ENCODE measurements around the gene BEND5. TPM values are rescaled to one million over a fixed set of nuclear protein-coding genes. Genes with fewer than 3 reads are reported as not detected.

BEND5 gene
- total and polyA plus RNA-seq, 7 donors = 0.84 to 3.7 (median 1.6) TPM

DNA sequence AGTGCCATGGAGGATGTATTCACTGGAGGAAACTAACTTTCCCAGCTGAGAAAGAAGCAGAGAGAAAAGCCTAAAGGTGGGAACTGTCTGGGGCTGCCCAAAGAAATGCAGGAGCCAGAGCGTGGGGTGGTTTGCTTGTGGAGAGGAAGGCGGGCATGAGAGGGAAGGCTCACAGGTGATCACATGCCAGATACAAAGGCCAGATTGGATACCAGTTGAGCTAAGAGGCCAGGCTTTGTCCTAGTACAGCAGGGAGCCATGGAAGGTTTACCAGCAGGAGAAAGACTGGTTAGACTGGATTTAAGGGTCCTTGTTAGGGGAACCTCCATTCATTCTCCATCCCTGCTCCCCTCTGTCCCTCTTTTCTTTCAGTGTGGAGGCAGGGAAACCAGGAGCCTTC, 66.4 kb downstream of the BEND5 start:
- Histone ChIP-seq H3K27me3 (ENCODE audit: insufficient read depth in 3 of 3, low read length in 2 of 3) (no peaks in the 10 kb centered on the region), H3K27ac (no peak overlapping the region), H3K4me3 (no peak overlapping the region), H3K4me1 (no peaks in the 10 kb centered on the region), H3K36me3 (ENCODE audit: insufficient read depth in 1 of 2, low read depth in 1 of 2) (no peaks in the 10 kb centered on the region), H3K9me3 (no peaks in the 10 kb centered on the region)
- intact Hi-C loops (cut with DNase I) = no loop called here
- WGBS, 3 donors = 87 to 90% (median 89%) methylated on average over 2 of the region's 2 CpGs
- TF ChIP-seq, protein P1, sequence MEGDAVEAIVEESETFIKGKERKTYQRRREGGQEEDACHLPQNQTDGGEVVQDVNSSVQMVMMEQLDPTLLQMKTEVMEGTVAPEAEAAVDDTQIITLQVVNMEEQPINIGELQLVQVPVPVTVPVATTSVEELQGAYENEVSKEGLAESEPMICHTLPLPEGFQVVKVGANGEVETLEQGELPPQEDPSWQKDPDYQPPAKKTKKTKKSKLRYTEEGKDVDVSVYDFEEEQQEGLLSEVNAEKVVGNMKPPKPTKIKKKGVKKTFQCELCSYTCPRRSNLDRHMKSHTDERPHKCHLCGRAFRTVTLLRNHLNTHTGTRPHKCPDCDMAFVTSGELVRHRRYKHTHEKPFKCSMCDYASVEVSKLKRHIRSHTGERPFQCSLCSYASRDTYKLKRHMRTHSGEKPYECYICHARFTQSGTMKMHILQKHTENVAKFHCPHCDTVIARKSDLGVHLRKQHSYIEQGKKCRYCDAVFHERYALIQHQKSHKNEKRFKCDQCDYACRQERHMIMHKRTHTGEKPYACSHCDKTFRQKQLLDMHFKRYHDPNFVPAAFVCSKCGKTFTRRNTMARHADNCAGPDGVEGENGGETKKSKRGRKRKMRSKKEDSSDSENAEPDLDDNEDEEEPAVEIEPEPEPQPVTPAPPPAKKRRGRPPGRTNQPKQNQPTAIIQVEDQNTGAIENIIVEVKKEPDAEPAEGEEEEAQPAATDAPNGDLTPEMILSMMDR (IDR thresholded peaks at IDR 0.05) = no peak
- ATAC-seq (no peak), DNase-seq (no peak)

DNA sequence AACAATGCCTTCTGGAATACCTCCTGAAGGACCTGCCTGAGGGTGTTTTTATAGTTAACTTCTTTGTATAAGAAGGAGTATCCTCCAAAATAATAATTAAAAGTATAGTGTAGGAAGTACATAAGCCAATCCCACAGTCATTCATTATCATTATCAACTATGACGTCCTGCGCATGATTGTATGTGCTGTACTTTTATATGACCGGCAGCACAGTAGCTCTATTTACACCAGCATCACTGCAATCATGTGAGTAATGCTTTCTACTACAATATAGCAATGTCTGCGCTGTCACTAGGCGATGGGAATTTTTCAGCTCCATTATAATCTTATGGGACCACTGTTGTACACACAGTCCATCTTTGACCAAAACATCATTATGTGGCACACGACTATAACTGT, 72.0 kb downstream of the BEND5 start:
- Histone ChIP-seq H3K4me1 (no peaks in the 10 kb centered on the region), H3K27ac (no peak overlapping the region), H3K36me3 (ENCODE audit: insufficient read depth in 1 of 2, low read depth in 1 of 2) (no peaks in the 10 kb centered on the region), H3K9me3 (no peaks in the 10 kb centered on the region), H3K4me3 (no peak overlapping the region), H3K27me3 (ENCODE audit: insufficient read depth in 3 of 3, low read length in 2 of 3) (no peaks in the 10 kb centered on the region)
- WGBS, 3 donors = 90 to 93% (median 91%) methylated on average over 6 of the region's 6 CpGs
- TF ChIP-seq, protein P1 (IDR thresholded peaks at IDR 0.05) = no peak
- DNase-seq (no peak), ATAC-seq (no peak)
- intact Hi-C loops (cut with DNase I) = no loop called here

DNA sequence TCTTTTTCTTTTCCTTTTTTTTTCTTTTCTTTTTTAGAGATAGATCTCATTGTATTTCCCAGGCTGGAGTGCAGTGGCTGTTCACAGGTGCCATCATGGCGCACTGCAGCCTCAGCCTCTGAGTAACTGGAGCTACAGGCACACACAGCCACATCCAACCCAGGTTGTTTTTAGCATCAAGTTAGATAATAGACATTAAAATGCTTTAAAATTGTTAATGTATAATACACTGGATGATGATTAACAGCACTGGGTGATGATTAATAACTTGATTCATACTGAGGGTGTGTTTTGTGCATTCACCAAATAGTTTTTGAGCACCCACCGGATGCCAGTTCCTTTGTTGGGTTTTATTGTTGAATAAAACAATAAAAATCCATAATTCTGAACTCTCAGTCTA, 75.2 kb downstream of the BEND5 start:
- ATAC-seq (no peak), DNase-seq (no peak)
- no peaks in the 10 kb centered on the region for H3K27me3 ChIP-seq (ENCODE audit: insufficient read depth in 3 of 3, low read length in 2 of 3)
- H3K27ac ChIP-seq = no peak overlapping the region
- no peaks in the 10 kb centered on the region for H3K4me1 ChIP-seq
- H3K4me3 ChIP-seq = no peak overlapping the region
- WGBS, 3 donors = 89 to 93% (median 91%) methylated on average over 2 of the region's 2 CpGs
- intact Hi-C loops (cut with DNase I) = no loop called here
- TF ChIP-seq, protein P1 (IDR thresholded peaks at IDR 0.05) = no peak
- H3K36me3 ChIP-seq (ENCODE audit: insufficient read depth in 1 of 2, low read depth in 1 of 2) = no peaks in the 10 kb centered on the region
- no peaks in the 10 kb centered on the region for H3K9me3 ChIP-seq

DNA sequence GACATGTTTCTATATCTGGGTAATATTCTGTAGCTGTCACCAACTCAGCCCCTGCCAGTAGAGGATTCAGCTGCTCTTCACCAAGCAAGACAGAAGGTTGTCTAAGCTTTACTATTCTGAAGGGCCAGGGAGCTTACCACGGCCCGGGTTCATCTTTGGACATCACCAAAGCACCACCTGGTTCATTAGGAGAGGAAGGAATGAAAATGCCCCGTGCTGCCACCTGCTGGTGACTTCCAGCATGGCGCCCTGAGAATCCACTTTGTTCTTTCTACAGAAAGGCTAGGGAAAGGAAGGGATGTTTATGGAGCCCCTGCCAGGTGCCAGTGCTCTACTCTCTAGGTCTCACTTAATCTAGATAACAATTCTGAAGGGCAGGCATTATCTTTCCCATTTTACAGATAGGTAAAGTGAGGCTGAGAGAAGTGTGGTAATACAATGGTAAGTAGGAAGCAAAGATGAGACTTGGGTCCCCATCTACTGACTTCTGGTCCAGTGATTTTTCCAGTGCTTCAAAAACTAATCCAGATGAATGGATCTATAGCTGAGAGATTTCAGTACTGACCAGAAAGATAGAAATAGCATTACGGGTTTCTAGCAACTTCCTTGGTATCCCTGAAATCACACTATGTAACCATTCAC, 79.5 kb downstream of the BEND5 start:
- Histone ChIP-seq H3K36me3 (ENCODE audit: insufficient read depth in 1 of 2, low read depth in 1 of 2) (no peaks in the 10 kb centered on the region), H3K4me3 (no peak overlapping the region), H3K27me3 (ENCODE audit: insufficient read depth in 3 of 3, low read length in 2 of 3) (peaks cover 0 to 10% (median 5%) of the 10 kb centered on the region in 3 donors), H3K27ac (no peak overlapping the region), H3K9me3 (no peaks in the 10 kb centered on the region), H3K4me1 (no peaks in the 10 kb centered on the region)
- 19 to 21% (median 19%) methylated on average over 5 of the region's 5 CpGs for WGBS, 3 donors
- peak; percentile 54 to 72 for DNase-seq
- TF ChIP-seq, protein P1 (IDR thresholded peaks at IDR 0.05) = peak; percentile 94
- intact Hi-C loops (cut with DNase I) = loop anchor here (2.0 to 5.0 kb wide), 3 partner anchors 124 to 145 kb away; no protein-coding TSS in a partner anchor
- ATAC-seq = peak in 3 of 4 donors; percentile 73 to 78 (median 77)

DNA sequence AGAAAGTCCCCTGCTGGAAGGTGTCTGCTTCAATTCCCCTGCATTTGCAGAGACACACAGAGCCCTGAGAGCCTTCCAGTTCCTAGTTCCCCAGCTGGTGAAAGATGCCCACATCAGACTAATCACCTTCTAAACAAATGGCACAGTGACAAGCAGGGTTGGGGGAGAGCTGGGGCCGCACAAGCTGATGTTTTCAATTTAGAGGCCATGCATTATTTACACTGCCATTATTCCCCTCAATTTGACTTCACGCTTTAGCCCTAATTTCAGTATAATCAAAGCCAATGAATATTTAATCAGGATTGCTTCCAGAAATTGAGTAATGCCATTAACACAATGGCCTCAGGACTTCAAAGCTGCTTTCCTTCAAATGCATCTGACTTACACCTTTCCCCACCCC, 81.5 kb downstream of the BEND5 start:
- Histone ChIP-seq H3K27me3 (ENCODE audit: insufficient read depth in 3 of 3, low read length in 2 of 3) (peaks cover 0 to 10% (median 7%) of the 10 kb centered on the region in 3 donors), H3K4me1 (no peaks in the 10 kb centered on the region), H3K36me3 (ENCODE audit: insufficient read depth in 1 of 2, low read depth in 1 of 2) (no peaks in the 10 kb centered on the region), H3K27ac (no peak overlapping the region), H3K9me3 (no peaks in the 10 kb centered on the region), H3K4me3 (no peak overlapping the region)
- DNase-seq (no peak), ATAC-seq (no peak)
- 73 to 83% (median 76%) methylated on average over 2 of the region's 2 CpGs for WGBS, 3 donors
- intact Hi-C loops (cut with DNase I) = loop anchor here (5.0 kb wide), 2 partner anchors 123 to 143 kb away; no protein-coding TSS in a partner anchor
- TF ChIP-seq, protein P1 (IDR thresholded peaks at IDR 0.05) = no peak

Data from psoas muscle (tissue), 8 donors.